GM12878 (cell line): ENCODE measurements around the gene HAND1. TPM values are rescaled to one million over a fixed set of nuclear protein-coding genes. Genes with fewer than 3 reads are reported as not detected.

Source experiments
- CREB1 ChIP-seq: IDR thresholded peaks from 2 replicates; pipeline ENCODE4 v1.6.1; 2012; ENCODE audit warnings: low read depth, mild to moderate bottlenecking, inconsistent platforms
- E2F8 ChIP-seq: fragments of 450-650 bp; IDR thresholded peaks from 2 replicates; pipeline ENCODE4 v1.6.1; 2018; ENCODE audit warnings: mild to moderate bottlenecking, low read depth, moderate library complexity; ENCODE audit not compliant: partially characterized antibody
- EGR1 ChIP-seq, 2 experiments: IDR thresholded peaks; 1 replicate in 1 of 2; 2 replicates in 1 of 2; pipeline ENCODE4 v1.6.1; 2011 to 2012; ENCODE audit warnings: low read depth in 2 of 2, low read length in 2 of 2, borderline replicate concordance in 1 of 2, mild to moderate bottlenecking in 1 of 2, moderate library complexity in 1 of 2
- POLR2AphosphoS5 ChIP-seq: IDR thresholded peaks from 2 replicates; pipeline ENCODE4 v1.6.1; 2011; ENCODE audit warnings: mild to moderate bottlenecking, low read length, inconsistent platforms
- RB1 ChIP-seq: fragments of 450-650 bp; formaldehyde crosslinking; IDR thresholded peaks from 2 replicates; pipeline ENCODE4 v1.6.1; 2017; ENCODE audit warnings: mild to moderate bottlenecking, borderline replicate concordance
- SIN3A ChIP-seq: IDR thresholded peaks from 2 replicates; pipeline ENCODE4 v1.6.1; 2012; ENCODE audit warnings: low read depth, low read length, improper control_type of control experiment
- SP1 ChIP-seq: IDR thresholded peaks from one replicate; pipeline ENCODE4 v1.6.1; 2011; ENCODE audit warnings: low read depth, low read length
- SREBF2 ChIP-seq: IDR thresholded peaks from 2 replicates; pipeline ENCODE4 v1.6.1; 2012; ENCODE audit warnings: mild to moderate bottlenecking, low read length
- WRNIP1 ChIP-seq: IDR thresholded peaks from 2 replicates; pipeline ENCODE4 v1.6.1; 2011; ENCODE audit warnings: low read depth, low read length, improper control_type of control experiment, borderline replicate concordance
- ZBTB33 ChIP-seq: fragments of 450-650 bp; IDR thresholded peaks from 2 replicates; pipeline ENCODE4 v1.6.1; 2017; ENCODE audit warnings: mild to moderate bottlenecking
- polyA plus RNA-seq, 11 experiments: library from polyadenylated mRNA; depleted of rRNA in 4 of 11; unstranded in 6 of 11; stranded (reverse) in 5 of 11; fragments of >200 nt; fragmentation: Nextera tagmentation in 4 of 11; fragmentation: Illumina TruSeq in 1 of 11; extraction: Ambion mirVana in 4 of 11; extraction: Trizol in 1 of 11; gene quantifications; 1 replicate in 1 of 11; 2 replicates in 10 of 11; pipeline versions ENCODE4 v1.2.1 to v1.2.3, GENCODE V29; 2011 to 2016; ENCODE audit warnings: inconsistent platforms in 2 of 11, missing spikeins in 2 of 11, low read depth in 1 of 11
- total RNA-seq, 4 experiments: library from RNA; depleted of rRNA in 3 of 4; stranded (reverse); fragments of >200 nt in 3 of 4; fragmentation: Illumina TruSeq in 1 of 4; extraction: Trizol in 1 of 4; gene quantifications; 2 replicates each; pipeline versions ENCODE4 v1.2.1 to v1.2.3, GENCODE V29; 2013 to 2021
- TF ChIP-seq, protein P1 (sequence below): IDR thresholded peaks from 2 replicates; pipeline ENCODE4 v1.6.1; 2011; ENCODE audit warnings: borderline replicate concordance, low read depth, mild to moderate bottlenecking, moderate library complexity, low read length; ENCODE audit not compliant: insufficient read depth, poor library complexity, severe bottlenecking

Gene HAND1
- total and polyA plus RNA-seq, 10 of the 15 experiments (the other 5 are each of a cell fraction or from before 2014, with no cell fraction given), result 0.06 to 0.41 (median 0.27) TPM; not detected in 4

- TF ChIP-seq, protein P1, sequence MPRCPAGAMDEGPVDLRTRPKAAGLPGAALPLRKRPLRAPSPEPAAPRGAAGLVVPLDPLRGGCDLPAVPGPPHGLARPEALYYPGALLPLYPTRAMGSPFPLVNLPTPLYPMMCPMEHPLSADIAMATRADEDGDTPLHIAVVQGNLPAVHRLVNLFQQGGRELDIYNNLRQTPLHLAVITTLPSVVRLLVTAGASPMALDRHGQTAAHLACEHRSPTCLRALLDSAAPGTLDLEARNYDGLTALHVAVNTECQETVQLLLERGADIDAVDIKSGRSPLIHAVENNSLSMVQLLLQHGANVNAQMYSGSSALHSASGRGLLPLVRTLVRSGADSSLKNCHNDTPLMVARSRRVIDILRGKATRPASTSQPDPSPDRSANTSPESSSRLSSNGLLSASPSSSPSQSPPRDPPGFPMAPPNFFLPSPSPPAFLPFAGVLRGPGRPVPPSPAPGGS, result peak; percentile 3
- TF ChIP-seq SREBF2 (no peak), CREB1 (no peak), SIN3A (0 out of 2 replicates have a peak, but pooled peaks have one; percentile 19), EGR1 (IDR thresholded peaks at IDR 0.05; ENCODE audit: borderline replicate concordance in 1 of 2, low read depth in 2 of 2, low read length in 2 of 2) (peak in 1 of 2 experiments; percentile 49; a peak in 1 of 3 replicates), POLR2AphosphoS5 (no peak), WRNIP1 (no peak), RB1 (no peak), E2F8 (no peak), SP1 (no peak), ZBTB33 (no peak)
These were observed 31.6 kb downstream of the HAND1 start (continued) for GRCh38 chr5:154446195-154447088.
